D721Med (cell line): Measurements from ENCODE around the gene CCDC51.
A peak's percentile ranks its signal among the peaks of the same experiment; 100 is the strongest.

Source experiments
- DNase-seq: peaks from one replicate; pipeline ENCODE4 v3.0.0; 2011; ENCODE audit warnings: low spot score; ENCODE audit not compliant: insufficient read length
- FAIRE-seq: peaks from 2 replicates; lab custom pipeline; 2011; peaks lifted over from hg19 to GRCh38; lab: Jason Lieb, UNC
- CTCF ChIP-seq: IDR thresholded peaks from 2 replicates; pipeline ENCODE4 v1.5.1; 2012; ENCODE audit warnings: mild to moderate bottlenecking, control low read depth; ENCODE audit not compliant: insufficient read depth; ENCODE audit errors: missing control alignments

CCDC51 gene

GRCh38 chr3:48399387-48400172 lies 40.3 kb downstream of the CCDC51 start:
- TF ChIP-seq CTCF = no peak
- FAIRE-seq = no peak
- peak; percentile 10 for DNase-seq

- TF ChIP-seq CTCF = no peak
- DNase-seq (no peak), FAIRE-seq (no peak)
Observed at GRCh38 chr3:48398701-48399386, 41.1 kb downstream of the CCDC51 start.

GRCh38 chr3:48397767-48398681 lies 41.9 kb downstream of the CCDC51 start:
- DNase-seq = no peak
- TF ChIP-seq CTCF = no peak
- FAIRE-seq = no peak

- no peak for FAIRE-seq
- DNase-seq = no peak
- TF ChIP-seq CTCF = no peak
Observed at GRCh38 chr3:48395714-48396113, 44.2 kb downstream of the CCDC51 start.

- FAIRE-seq = no peak
- no peak for DNase-seq
- TF ChIP-seq CTCF = no peak
Observed at GRCh38 chr3:48394391-48394790, 45.5 kb downstream of the CCDC51 start.

GRCh38 chr3:48388966-48389365 lies 51.0 kb downstream of the CCDC51 start:
- DNase-seq (no peak), FAIRE-seq (no peak)
- no peak for TF ChIP-seq CTCF
